ENCODE results near the gene KCNQ1. TPM values are rescaled to one million over a fixed set of nuclear protein-coding genes. Genes with fewer than 3 reads are reported as not detected.

KCNQ1 gene
- total RNA-seq, 3 donors from 2014 or later (not counting 1 experiment from before 2014, with no cell fraction given) = 1.9 to 7.8 (median 3.3) TPM

GRCh38 chr11:2674658-2675131 lies 229.9 kb downstream of the KCNQ1 start:
- H3K27me3 ChIP-seq (ENCODE audit: control insufficient read depth, insufficient read depth, low read length) = no peaks in the 10 kb centered on the region
- Mint-ChIP-seq H3K27ac (no peak overlapping the region), H3K27me3 (ENCODE audit: low read depth in 2 of 2) (no peaks in the 10 kb centered on the region), H3K4me3 (no peak overlapping the region), H3K4me1 (no peaks in the 10 kb centered on the region), H3K9me3 (no peaks in the 10 kb centered on the region), H3K36me3 (no peaks in the 10 kb centered on the region)
- no peaks in the 10 kb centered on the region for H3K4me1 ChIP-seq (ENCODE audit: control insufficient read depth, insufficient read depth, low read length)
- no peak overlapping the region for H3K4me3 ChIP-seq (ENCODE audit: low read length)
- TF ChIP-seq CTCF (IDR thresholded peaks at IDR 0.05) = no peak
- H3K36me3 ChIP-seq (ENCODE audit: control insufficient read depth, insufficient read depth, low read length) = no peaks in the 10 kb centered on the region
- no peaks in the 10 kb centered on the region for H3K9me3 ChIP-seq (ENCODE audit: control insufficient read depth, insufficient read depth, low read length)
- intact Hi-C loops (cut with micrococcal nuclease) = no loop called here
- 89% methylated on average over 7 of the region's 8 CpGs for WGBS (ENCODE audit: insufficient coverage)
- DNase-seq (no peak), ATAC-seq (no peak)
- no peak overlapping the region for H3K27ac ChIP-seq (ENCODE audit: low read length)

GRCh38 chr11:2675540-2675939 lies 230.7 kb downstream of the KCNQ1 start:
- Histone ChIP-seq H3K27me3 (ENCODE audit: control insufficient read depth, insufficient read depth, low read length) (no peaks in the 10 kb centered on the region), H3K27ac (ENCODE audit: low read length) (no peak overlapping the region), H3K4me1 (ENCODE audit: control insufficient read depth, insufficient read depth, low read length) (no peaks in the 10 kb centered on the region), H3K4me3 (ENCODE audit: low read length) (no peak overlapping the region), H3K36me3 (ENCODE audit: control insufficient read depth, insufficient read depth, low read length) (no peaks in the 10 kb centered on the region), H3K9me3 (ENCODE audit: control insufficient read depth, insufficient read depth, low read length) (no peaks in the 10 kb centered on the region)
- 82% methylated on average over 7 of the region's 7 CpGs for WGBS (ENCODE audit: insufficient coverage)
- intact Hi-C loops (cut with micrococcal nuclease) = no loop called here
- DNase-seq (no peak), ATAC-seq (no peak)
- Mint-ChIP-seq H3K27me3 (ENCODE audit: low read depth in 2 of 2) (no peaks in the 10 kb centered on the region), H3K9me3 (no peaks in the 10 kb centered on the region), H3K4me1 (no peaks in the 10 kb centered on the region), H3K4me3 (no peak overlapping the region), H3K36me3 (no peaks in the 10 kb centered on the region), H3K27ac (no peak overlapping the region)
- no peak for TF ChIP-seq CTCF (IDR thresholded peaks at IDR 0.05)

GRCh38 chr11:2677127-2677526 lies 232.3 kb downstream of the KCNQ1 start:
- Mint-ChIP-seq H3K27ac (no peak overlapping the region), H3K9me3 (no peaks in the 10 kb centered on the region), H3K36me3 (no peaks in the 10 kb centered on the region), H3K4me3 (no peak overlapping the region), H3K27me3 (ENCODE audit: low read depth in 2 of 2) (no peaks in the 10 kb centered on the region), H3K4me1 (no peaks in the 10 kb centered on the region)
- Histone ChIP-seq H3K27ac (ENCODE audit: low read length) (no peak overlapping the region), H3K4me3 (ENCODE audit: low read length) (no peak overlapping the region), H3K36me3 (ENCODE audit: control insufficient read depth, insufficient read depth, low read length) (no peaks in the 10 kb centered on the region), H3K4me1 (ENCODE audit: control insufficient read depth, insufficient read depth, low read length) (no peaks in the 10 kb centered on the region), H3K27me3 (ENCODE audit: control insufficient read depth, insufficient read depth, low read length) (no peaks in the 10 kb centered on the region), H3K9me3 (ENCODE audit: control insufficient read depth, insufficient read depth, low read length) (no peaks in the 10 kb centered on the region)
- intact Hi-C loops (cut with micrococcal nuclease) = no loop called here
- WGBS (ENCODE audit: insufficient coverage) = 25% methylated on average over 1 of the region's 1 CpG
- peak in 1 of 3 donors; percentile 62 for ATAC-seq
- no peak for TF ChIP-seq CTCF (IDR thresholded peaks at IDR 0.05)
- DNase-seq = no peak

GRCh38 chr11:2678396-2678795 lies 233.6 kb downstream of the KCNQ1 start:
- Mint-ChIP-seq H3K36me3 (no peaks in the 10 kb centered on the region), H3K4me3 (no peak overlapping the region), H3K4me1 (no peaks in the 10 kb centered on the region), H3K27me3 (ENCODE audit: low read depth in 2 of 2) (no peaks in the 10 kb centered on the region), H3K27ac (no peak overlapping the region), H3K9me3 (no peaks in the 10 kb centered on the region)
- intact Hi-C loops (cut with micrococcal nuclease) = no loop called here
- no peaks in the 10 kb centered on the region for H3K9me3 ChIP-seq (ENCODE audit: control insufficient read depth, insufficient read depth, low read length)
- no peaks in the 10 kb centered on the region for H3K27me3 ChIP-seq (ENCODE audit: control insufficient read depth, insufficient read depth, low read length)
- TF ChIP-seq CTCF (IDR thresholded peaks at IDR 0.05) = no peak
- H3K36me3 ChIP-seq (ENCODE audit: control insufficient read depth, insufficient read depth, low read length) = no peaks in the 10 kb centered on the region
- ATAC-seq (no peak), DNase-seq (no peak)
- no peak overlapping the region for H3K4me3 ChIP-seq (ENCODE audit: low read length)
- H3K4me1 ChIP-seq (ENCODE audit: control insufficient read depth, insufficient read depth, low read length) = no peaks in the 10 kb centered on the region
- 70% methylated on average over 1 of the region's 1 CpG for WGBS (ENCODE audit: insufficient coverage)
- H3K27ac ChIP-seq (ENCODE audit: low read length) = no peak overlapping the region
